ENCODE results near the gene ZDHHC3.

- TF ChIP-seq CTCF (IDR thresholded peaks at IDR 0.05; ENCODE audit: insufficient read depth, low read depth, low read length) = no peak
- TF ChIP-seq EZH2 (IDR thresholded peaks at IDR 0.05; ENCODE audit: insufficient read depth, low read length) = no peak
Measured at GRCh38 chr3:44952689-44953088, 23.3 kb downstream of the ZDHHC3 start.
